ENCODE measurements around the gene SSBP4.

Gene SSBP4

GRCh38 chr19:18446145-18446810 is 27.1 kb downstream of the SSBP4 start:
- no peak for DNase-seq

- DNase-seq: no peak
Measured at GRCh38 chr19:18446811-18447359, 27.7 kb downstream of the SSBP4 start.

GRCh38 chr19:18449552-18449951 is 30.4 kb downstream of the SSBP4 start:
- no peak for DNase-seq

- DNase-seq: no peak
Measured at GRCh38 chr19:18450021-18450930, 31.1 kb downstream of the SSBP4 start.

GRCh38 chr19:18450931-18451836 is 32.0 kb downstream of the SSBP4 start:
- peak; percentile 29 for DNase-seq

GRCh38 chr19:18452386-18452785 is 33.2 kb downstream of the SSBP4 start:
- no peak for DNase-seq

GRCh38 chr19:18453269-18454024 is 34.2 kb downstream of the SSBP4 start:
- DNase-seq: no peak

GRCh38 chr19:18456279-18456678 is 37.1 kb downstream of the SSBP4 start:
- no peak for DNase-seq

- no peak for DNase-seq
Measured at GRCh38 chr19:18456974-18457373, 37.8 kb downstream of the SSBP4 start.

- no peak for DNase-seq
Measured at GRCh38 chr19:18457483-18458331, 38.5 kb downstream of the SSBP4 start.

- no peak for DNase-seq
Measured at GRCh38 chr19:18460900-18461299, 41.7 kb downstream of the SSBP4 start.

- DNase-seq: no peak
Measured at GRCh38 chr19:18461471-18461870, 42.3 kb downstream of the SSBP4 start.

GRCh38 chr19:18464646-18465045 is 45.4 kb downstream of the SSBP4 start:
- no peak for DNase-seq

GRCh38 chr19:18465214-18465963 is 46.2 kb downstream of the SSBP4 start:
- no peak for DNase-seq

- no peak for DNase-seq
Measured at GRCh38 chr19:18465964-18466339, 46.8 kb downstream of the SSBP4 start.

GRCh38 chr19:18466354-18466753 is 47.2 kb downstream of the SSBP4 start:
- no peak for DNase-seq

GRCh38 chr19:18467978-18468377 is 48.8 kb downstream of the SSBP4 start:
- no peak for DNase-seq

GRCh38 chr19:18468517-18468916 is 49.3 kb downstream of the SSBP4 start:
- DNase-seq: no peak

GRCh38 chr19:18469069-18469846 is 50.1 kb downstream of the SSBP4 start:
- no peak for DNase-seq

- DNase-seq: no peak
Measured at GRCh38 chr19:18470787-18471186, 51.6 kb downstream of the SSBP4 start.
